Keratinocyte (primary cell): ENCODE measurements around the gene SUPT6H. TPM values are rescaled to one million over a fixed set of nuclear protein-coding genes. Genes with fewer than 3 reads are reported as not detected.

Source experiments
- DNase-seq: peaks from one replicate; pipeline ENCODE4 v3.0.0-alpha.2; 2011; ENCODE audit warnings: low read depth, missing footprints, low spot score
- FAIRE-seq: peaks from 2 replicates; lab custom pipeline; 2011; peaks lifted over from hg19 to GRCh38; lab: Jason Lieb, UNC
- H2AFZ ChIP-seq: 2 replicates; pipeline ENCODE4 v1.6.0; 2012; ENCODE audit warnings: low read length, control low read depth, inconsistent platforms; ENCODE audit not compliant: control insufficient read depth
- H3K27ac ChIP-seq: 2 replicates; pipeline ENCODE4 v1.5.1; 2011; ENCODE audit warnings: low read length; ENCODE audit not compliant: control insufficient read depth, insufficient read depth
- H3K27me3 ChIP-seq: 3 replicates; pipeline ENCODE4 v1.6.0; 2011; ENCODE audit warnings: low read length; ENCODE audit not compliant: control insufficient read depth, insufficient read depth; ENCODE audit errors: extremely low read depth
- H3K36me3 ChIP-seq, 2 experiments: 2 replicates in 1 of 2; 3 replicates in 1 of 2; pipeline ENCODE4 v1.5.1; 2011; ENCODE audit warnings: low read length in 2 of 2, mild to moderate bottlenecking in 1 of 2; ENCODE audit not compliant: control insufficient read depth in 2 of 2, insufficient read depth in 2 of 2; ENCODE audit errors: extremely low read depth in 1 of 2
- H3K4me1 ChIP-seq: 3 replicates; pipeline ENCODE4 v1.5.1; 2011; ENCODE audit warnings: low read length; ENCODE audit not compliant: control insufficient read depth, insufficient read depth; ENCODE audit errors: extremely low read depth
- H3K4me2 ChIP-seq: 3 replicates; pipeline ENCODE4 v1.6.0; 2011; ENCODE audit warnings: low read depth, low read length; ENCODE audit not compliant: control insufficient read depth, insufficient read depth; ENCODE audit errors: extremely low read depth
- H3K4me3 ChIP-seq, 3 experiments: fragments of 200-600 bp in 1 of 3; sonication (generic) in 1 of 3; 2 replicates in 2 of 3; 3 replicates in 1 of 3; pipeline ENCODE4 v1.5.1; 2011 to 2016; ENCODE audit warnings: low read length in 3 of 3, mild to moderate bottlenecking in 3 of 3, control low read depth in 2 of 3, inconsistent platforms in 1 of 3, low read depth in 1 of 3, mixed read lengths in 1 of 3, mixed run types in 1 of 3, moderate library complexity in 1 of 3; ENCODE audit not compliant: control insufficient read depth in 2 of 3, insufficient read depth in 2 of 3; ENCODE audit errors: extremely low read depth in 1 of 3
- H3K79me2 ChIP-seq: 2 replicates; pipeline ENCODE4 v1.6.0; 2012; ENCODE audit warnings: low read length; ENCODE audit not compliant: control insufficient read depth, insufficient read depth
- H3K9ac ChIP-seq: 3 replicates; pipeline ENCODE4 v1.6.0; 2011; ENCODE audit warnings: low read length; ENCODE audit not compliant: control insufficient read depth, insufficient read depth; ENCODE audit errors: extremely low read depth
- H3K9me1 ChIP-seq: 3 replicates; pipeline ENCODE4 v1.6.0; 2011; ENCODE audit warnings: low read length; ENCODE audit not compliant: control insufficient read depth, insufficient read depth; ENCODE audit errors: extremely low read depth
- H3K9me3 ChIP-seq: 2 replicates; pipeline ENCODE4 v1.5.1; 2012; ENCODE audit warnings: low read depth, low read length; ENCODE audit not compliant: control insufficient read depth
- H4K20me1 ChIP-seq: 3 replicates; pipeline ENCODE4 v1.6.0; 2011; ENCODE audit warnings: low read length; ENCODE audit not compliant: control insufficient read depth, insufficient read depth; ENCODE audit errors: extremely low read depth
- CTCF ChIP-seq, 3 experiments: IDR thresholded peaks in 1 of 3; conservative IDR thresholded peaks in 1 of 3; optimal IDR thresholded peaks in 1 of 3; 2 replicates in 2 of 3; 3 replicates in 1 of 3; pipeline versions ENCODE3 to v1.5.1; 2011; ENCODE audit warnings: low read length in 3 of 3, mild to moderate bottlenecking in 3 of 3, moderate library complexity in 2 of 3, control low read depth in 1 of 3, inconsistent platforms in 1 of 3; ENCODE audit not compliant: insufficient read depth in 2 of 3; ENCODE audit errors: extremely low read depth in 1 of 3
- EZH2 ChIP-seq: IDR thresholded peaks from one replicate; pipeline ENCODE4 v1.6.1; 2012; ENCODE audit warnings: inconsistent platforms, mild to moderate bottlenecking, low read length, moderate library complexity
- dilution Hi-C: fragments of 300-500 bp; cut with MboI; formaldehyde crosslinking; loops from one replicate; pipeline ENCODE4 v1.7.0; 2020; ENCODE audit warnings: low sequenced_read_pairs; ENCODE audit not compliant: extremely low pct_ligation_motif_present
- polyA plus RNA-seq, 5 experiments: library from polyadenylated mRNA; depleted of rRNA in 3 of 5; stranded (reverse) in 3 of 5; stranded (forward) in 1 of 5; unstranded in 1 of 5; fragments of >200 nt; gene quantifications; 1 replicate in 1 of 5; 2 replicates in 3 of 5; 3 replicates in 1 of 5; pipeline versions ENCODE4 v1.2.1 to v1.2.3, GENCODE V29; 2011 to 2012; ENCODE audit warnings: missing spikeins in 2 of 5, low read depth in 1 of 5, low replicate concordance in 1 of 5

SUPT6H gene
- polyA plus RNA-seq, 1 donor (not counting 4 experiments of a cell fraction or from before 2014, with no cell fraction given) = 32.1 TPM

GRCh38 chr17:28634206-28634865 is 27.7 kb upstream of the SUPT6H start:
- Histone ChIP-seq H3K4me2 (no peak overlapping the region), H4K20me1 (peaks cover 7% of the 10 kb centered on the region), H3K36me3 (peaks cover 57 to 66% of the 10 kb centered on the region in 2 experiments), H3K9ac (no peak overlapping the region), H3K4me1 (no peaks in the 10 kb centered on the region), H3K79me2 (peaks cover 30% of the 10 kb centered on the region), H2AFZ (no peak overlapping the region), H3K27me3 (no peaks in the 10 kb centered on the region), H3K4me3 (no peak overlapping the region), H3K9me3 (no peaks in the 10 kb centered on the region), H3K9me1 (no peaks in the 10 kb centered on the region), H3K27ac (no peak overlapping the region)
- DNase-seq (no peak), FAIRE-seq (no peak)
- dilution Hi-C loops = no loop called here
- TF ChIP-seq CTCF (optimal IDR thresholded peaks at IDR 0.05 in 1 of 3, IDR thresholded peaks at IDR 0.05 in 1 of 3, conservative IDR thresholded peaks at IDR 0.05 in 1 of 3; ENCODE audit: extremely low read depth in 1 of 3, insufficient read depth in 2 of 3, low read length in 3 of 3) = no peak
- no peak for TF ChIP-seq EZH2

- Histone ChIP-seq H3K79me2 (peaks cover 30% of the 10 kb centered on the region), H3K27me3 (no peaks in the 10 kb centered on the region), H3K4me2 (no peak overlapping the region), H4K20me1 (peaks cover 7% of the 10 kb centered on the region), H3K36me3 (peaks cover 62 to 73% of the 10 kb centered on the region in 2 experiments), H3K27ac (no peak overlapping the region), H3K9me1 (no peaks in the 10 kb centered on the region), H3K4me3 (no peak overlapping the region), H3K9ac (no peak overlapping the region), H3K9me3 (no peaks in the 10 kb centered on the region), H2AFZ (no peak overlapping the region), H3K4me1 (no peaks in the 10 kb centered on the region)
- dilution Hi-C loops = no loop called here
- FAIRE-seq (no peak), DNase-seq (no peak)
- TF ChIP-seq EZH2 (no peak), CTCF (optimal IDR thresholded peaks at IDR 0.05 in 1 of 3, IDR thresholded peaks at IDR 0.05 in 1 of 3, conservative IDR thresholded peaks at IDR 0.05 in 1 of 3; ENCODE audit: extremely low read depth in 1 of 3, insufficient read depth in 2 of 3, low read length in 3 of 3) (no peak)
These were observed 26.5 kb upstream of the SUPT6H start for GRCh38 chr17:28635506-28635905.
